IMR-90 (cell line): ENCODE data around the gene SHISA3. TPM values are rescaled to one million over a fixed set of nuclear protein-coding genes. Genes with fewer than 3 reads are reported as not detected.

Source experiments
- ATAC-seq: fragments of 200-7000 bp; cut with Tn5 transposase; 2 replicates; pipeline ENCODE4 v1.9.1; 2020; ENCODE audit warnings: low read depth, mild to moderate bottlenecking, moderate library complexity
- BruUV-seq: library from RNA; stranded (reverse); fragments of 400-500 nt; replicated peaks from 2 replicates; lab custom pipeline; 2021; lab: Mats Ljungman, UMichigan
- CTCF ChIA-PET: fragments of 300-600 bp; formaldehyde crosslinking; extraction: SDS; loops from one replicate; lab custom pipeline; 2021; ENCODE audit warnings: antibody characterized with exemption; lab: Yijun Ruan, JAX
- POLR2A ChIA-PET: fragments of 300-600 bp; sonication (Branson Sonifier 250); formaldehyde crosslinking; loops from one replicate; lab custom pipeline; 2022; ENCODE audit warnings: antibody characterized with exemption; ENCODE audit not compliant: unreplicated experiment; lab: Charles Lee
- DNase-seq: peaks from one replicate; pipeline ENCODE4 v3.0.0; 2013
- H2AFZ ChIP-seq: replicated peaks from 2 replicates; pipeline ENCODE3; 2013; ENCODE audit warnings: low read length, mild to moderate bottlenecking; ENCODE audit not compliant: poor library complexity
- H2AK5ac ChIP-seq: 2 replicates; pipeline ENCODE4 v1.6.1; 2013; ENCODE audit warnings: low read depth, low read length, inconsistent platforms
- H2AK9ac ChIP-seq: replicated peaks from 2 replicates; pipeline ENCODE3; 2013; ENCODE audit warnings: mild to moderate bottlenecking, low read depth, low read length, moderate library complexity; ENCODE audit not compliant: poor library complexity
- H2BK120ac ChIP-seq: 2 replicates; pipeline ENCODE4 v1.6.1; 2013; ENCODE audit warnings: low read depth, low read length, inconsistent platforms
- H2BK15ac ChIP-seq: 3 replicates; pipeline ENCODE4 v1.6.1; 2013; ENCODE audit warnings: low read depth, low read length, inconsistent platforms
- H2BK20ac ChIP-seq: 2 replicates; pipeline ENCODE4 v1.6.1; 2013; ENCODE audit warnings: low read depth, mild to moderate bottlenecking, inconsistent platforms, low read length, moderate library complexity
- H2BK5ac ChIP-seq: 2 replicates; pipeline ENCODE4 v1.6.1; 2013; ENCODE audit warnings: mild to moderate bottlenecking, low read depth, low read length, inconsistent platforms; ENCODE audit not compliant: poor library complexity, severe bottlenecking
- H3K14ac ChIP-seq: replicated peaks from 2 replicates; pipeline ENCODE4 v1.6.1; 2013; ENCODE audit warnings: low read depth, low read length, inconsistent platforms
- H3K18ac ChIP-seq: 2 replicates; pipeline ENCODE4 v1.6.1; 2013; ENCODE audit warnings: low read depth, low read length, control low read depth
- H3K23ac ChIP-seq: 2 replicates; pipeline ENCODE4 v1.6.1; 2013; ENCODE audit warnings: low read depth, low read length, inconsistent platforms
- H3K27ac ChIP-seq: 2 replicates; pipeline ENCODE4 v1.5.1; 2013; ENCODE audit warnings: mild to moderate bottlenecking, control low read depth, low read length; ENCODE audit not compliant: insufficient read depth
- H3K27me3 ChIP-seq: 2 replicates; pipeline ENCODE4 v1.6.1; 2013; ENCODE audit warnings: low read length; ENCODE audit not compliant: control insufficient read depth, insufficient read depth
- H3K36me3 ChIP-seq: 2 replicates; pipeline ENCODE4 v1.6.1; 2013; ENCODE audit warnings: low read length, mixed read lengths; ENCODE audit not compliant: control insufficient read depth, insufficient read depth
- H3K4ac ChIP-seq: 2 replicates; pipeline ENCODE4 v1.6.1; 2013; ENCODE audit warnings: low read depth, low read length, inconsistent platforms
- H3K4me1 ChIP-seq: 2 replicates; pipeline ENCODE4 v1.6.1; 2013; ENCODE audit warnings: low read length, mixed read lengths; ENCODE audit not compliant: control insufficient read depth, insufficient read depth
- H3K4me2 ChIP-seq: 2 replicates; pipeline ENCODE4 v1.6.1; 2013; ENCODE audit warnings: low read depth, mild to moderate bottlenecking, control low read depth, low read length, moderate library complexity
- H3K4me3 ChIP-seq: 2 replicates; pipeline ENCODE4 v1.5.1; 2013; ENCODE audit warnings: low read depth, mild to moderate bottlenecking, control low read depth, low read length, moderate library complexity; ENCODE audit not compliant: insufficient read depth
- H3K56ac ChIP-seq: 2 replicates; pipeline ENCODE4 v1.6.1; 2013; ENCODE audit warnings: low read length, inconsistent platforms; ENCODE audit not compliant: insufficient read depth; ENCODE audit errors: extremely low read depth
- H3K79me1 ChIP-seq, 2 experiments: 2 replicates each; pipeline ENCODE4 v1.6.1; 2013; ENCODE audit warnings: low read length in 2 of 2, inconsistent platforms in 1 of 2, low read depth in 1 of 2
- H3K9ac ChIP-seq: 2 replicates; pipeline ENCODE4 v1.6.1; 2013; ENCODE audit warnings: low read depth, low read length, control low read depth
- H3K9me1 ChIP-seq: 2 replicates; pipeline ENCODE4 v1.6.1; 2013; ENCODE audit warnings: low read length, inconsistent platforms; ENCODE audit not compliant: insufficient read depth
- H3K9me3 ChIP-seq: 2 replicates; pipeline ENCODE4 v1.6.1; 2013; ENCODE audit warnings: low read length; ENCODE audit not compliant: control insufficient read depth, insufficient read depth
- H4K20me1 ChIP-seq: 2 replicates; pipeline ENCODE4 v1.6.1; 2013; ENCODE audit warnings: low read length, inconsistent platforms; ENCODE audit not compliant: insufficient read depth
- H4K5ac ChIP-seq: 2 replicates; pipeline ENCODE4 v1.6.1; 2013; ENCODE audit warnings: mild to moderate bottlenecking, low read depth, low read length, control low read depth
- H4K8ac ChIP-seq, 2 experiments: 2 replicates each; pipeline ENCODE4 v1.6.1; 2013; ENCODE audit warnings: low read depth in 2 of 2, low read length in 2 of 2, control low read depth in 1 of 2, inconsistent platforms in 1 of 2
- H4K91ac ChIP-seq: 2 replicates; pipeline ENCODE4 v1.6.1; 2013; ENCODE audit warnings: low read depth, low read length, inconsistent platforms; ENCODE audit not compliant: insufficient read depth
- BHLHE40 ChIP-seq: fragments of 150-350 bp; IDR thresholded peaks from 2 replicates; pipeline ENCODE4 v1.6.1; 2016; ENCODE audit warnings: mild to moderate bottlenecking, low read depth, low read length
- CTCF ChIP-seq: conservative IDR thresholded peaks from 2 replicates; pipeline ENCODE4 v1.5.1; 2012; ENCODE audit warnings: mild to moderate bottlenecking, low read depth, low read length, improper control_type of control experiment
- ELK1 ChIP-seq: fragments of 150-350 bp; IDR thresholded peaks from 2 replicates; pipeline ENCODE4 v1.6.1; 2016; ENCODE audit warnings: low read depth, mild to moderate bottlenecking, low read length, moderate library complexity, borderline replicate concordance
- FOS ChIP-seq: fragments of 150-350 bp; IDR thresholded peaks from 2 replicates; pipeline ENCODE4 v1.6.1; 2016; ENCODE audit warnings: low read depth, low read length
- MAFK ChIP-seq: IDR thresholded peaks from 2 replicates; pipeline ENCODE4 v1.6.1; 2012; ENCODE audit warnings: low read depth, low read length, improper control_type of control experiment
- MXI1 ChIP-seq: IDR thresholded peaks from 2 replicates; pipeline ENCODE4 v1.6.1; 2012; ENCODE audit warnings: low read depth, mild to moderate bottlenecking, low read length, moderate library complexity, borderline replicate concordance
- NFE2L2 ChIP-seq: fragments of 150-350 bp; IDR thresholded peaks from 2 replicates; pipeline ENCODE4 v1.6.1; 2016; ENCODE audit warnings: low read depth, mild to moderate bottlenecking, low read length
- POLR2A ChIP-seq: IDR thresholded peaks from 2 replicates; pipeline ENCODE4 v1.6.1; 2012; ENCODE audit warnings: mild to moderate bottlenecking, low read depth, low read length
- RAD21 ChIP-seq: IDR thresholded peaks from 2 replicates; pipeline ENCODE4 v1.6.1; 2012; ENCODE audit warnings: low read length, improper control_type of control experiment
- RCOR1 ChIP-seq: IDR thresholded peaks from 2 replicates; pipeline ENCODE4 v1.6.1; 2012; ENCODE audit warnings: mild to moderate bottlenecking, low read length, improper control_type of control experiment; ENCODE audit not compliant: insufficient replicate concordance
- RFX5 ChIP-seq: IDR thresholded peaks from 2 replicates; pipeline ENCODE4 v1.8.0; 2012; ENCODE audit warnings: low read depth, mild to moderate bottlenecking, low read length, moderate library complexity
- WGBS, 2 experiments: methylation state at CpG; one replicate each; pipeline versions ENCODE4 v1.1.5 to v1.1.7; 2013; ENCODE audit warnings: missing lambda C conversion rate in 2 of 2; ENCODE audit not compliant: insufficient read length in 1 of 2; ENCODE audit errors: extremely low coverage in 2 of 2; 5-methylcytosine and 5-hydroxymethylcytosine counted together
- dilution Hi-C: fragments of 300-500 bp; cut with HindIII; formaldehyde crosslinking; loops from one replicate; pipeline ENCODE4 v1.14.3; 2018; ENCODE audit warnings: low sequenced_read_pairs; ENCODE audit not compliant: unreplicated experiment
- in situ Hi-C: fragments of 300-500 bp; cut with MboI; formaldehyde crosslinking; loops from 3 replicates; pipeline ENCODE4 v1.14.3; 2019; ENCODE audit warnings: low sequenced_read_pairs, inconsistent platforms, mixed read lengths
- intact Hi-C: fragments of 100-400 bp; cut with micrococcal nuclease; formaldehyde crosslinking; loops from 2 replicates; pipeline ENCODE4 v1.10.0; 2022
- polyA plus RNA-seq, 3 experiments: library from polyadenylated mRNA; depleted of rRNA; stranded (reverse); fragments of >200 nt; gene quantifications; 2 replicates each; pipeline ENCODE4 v1.2.3, GENCODE V29; 2012; ENCODE audit warnings: low replicate concordance in 1 of 3
- total RNA-seq: library from RNA; depleted of rRNA; stranded (reverse); fragments of >200 nt; gene quantifications from 2 replicates; pipeline ENCODE4 v1.2.3, GENCODE V29; 2012

Gene SHISA3
- total and polyA plus RNA-seq, 2 of the 4 experiments (the other 2 are of a cell fraction), result 0.18 to 0.77 TPM

DNA sequence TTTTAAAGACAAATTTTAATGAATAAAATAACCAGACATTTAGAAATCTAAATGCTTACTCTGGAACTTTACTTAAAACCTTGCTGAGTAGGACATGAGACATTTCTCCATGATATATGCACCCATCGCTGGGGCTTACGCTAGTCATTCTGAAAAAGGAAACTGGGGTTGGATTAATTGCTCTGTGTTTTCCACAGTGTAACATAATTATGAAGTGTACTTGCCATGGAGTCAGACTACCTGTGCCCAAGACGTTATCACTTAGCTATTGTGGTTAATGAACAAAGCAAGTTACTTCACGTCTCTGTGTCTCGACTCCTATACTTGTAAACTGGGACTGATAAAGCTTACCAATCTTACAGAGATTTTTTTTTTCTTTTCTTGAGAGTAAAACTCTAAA, 47.8 kb downstream of the SHISA3 start:
- TF ChIP-seq FOS, result no peak
- TF ChIP-seq RAD21, result no peak
- no peak for TF ChIP-seq RCOR1
- no peak for TF ChIP-seq RFX5
- no peak for TF ChIP-seq ELK1
- no peak for TF ChIP-seq CTCF
- no peak for TF ChIP-seq BHLHE40
- TF ChIP-seq MXI1, result no peak
- no peak for TF ChIP-seq MAFK
- TF ChIP-seq POLR2A, result no peak
- no peak for TF ChIP-seq NFE2L2
- H4K5ac ChIP-seq, result no peak overlapping the region
- H3K23ac ChIP-seq, result no peak overlapping the region
- H3K4ac ChIP-seq, result no peak overlapping the region
- no peaks in the 10 kb centered on the region for H3K4me1 ChIP-seq
- no peaks in the 10 kb centered on the region for H4K20me1 ChIP-seq
- no peak overlapping the region for H2BK20ac ChIP-seq
- CTCF ChIA-PET, result no interaction called here
- H3K9me3 ChIP-seq, result no peaks in the 10 kb centered on the region
- no CpG with 5 or more reads among the region's 5 CpGs for WGBS, 2 experiments
- no peak overlapping the region for H3K4me3 ChIP-seq
- H3K36me3 ChIP-seq, result no peaks in the 10 kb centered on the region
- no peak overlapping the region for H2AFZ ChIP-seq
- H2BK15ac ChIP-seq, result no peak overlapping the region
- no peak overlapping the region for H4K91ac ChIP-seq
- no peak overlapping the region for H2BK120ac ChIP-seq
- H3K56ac ChIP-seq, result no peak overlapping the region
- no peak overlapping the region for H3K4me2 ChIP-seq
- no peak overlapping the region for H3K18ac ChIP-seq
- H2AK5ac ChIP-seq, result no peak overlapping the region
- in situ Hi-C loops, result no loop called here
- no peak overlapping the region for H4K8ac ChIP-seq
- no peak overlapping the region for H2BK5ac ChIP-seq
- dilution Hi-C loops, result no loop called here
- H3K27me3 ChIP-seq, result no peaks in the 10 kb centered on the region; the same call in 1 of the 2 replicates
- H3K9me1 ChIP-seq, result no peaks in the 10 kb centered on the region
- intact Hi-C loops, result no loop called here
- no TSS peak for BruUV-seq
- no peak for DNase-seq
- H3K27ac ChIP-seq, result no peak overlapping the region
- H3K14ac ChIP-seq, result no peak overlapping the region
- H2AK9ac ChIP-seq, result no peak overlapping the region
- no peaks in the 10 kb centered on the region for H3K79me1 ChIP-seq
- ATAC-seq, result no peak
- POLR2A ChIA-PET, result no interaction called here
- no peak overlapping the region for H3K9ac ChIP-seq
